Measurements from ENCODE around the gene MERTK. TPM values are rescaled to one million over a fixed set of nuclear protein-coding genes. Genes with fewer than 3 reads are reported as not detected.

The MERTK gene
- total and polyA plus RNA-seq, 2 of the 13 experiments (the other 11 are each of a cell fraction or from before 2014, with no cell fraction given): 37.3 to 44.7 TPM

GRCh38 chr2:112056626-112056987 lies 158.2 kb downstream of the MERTK start:
- no peaks in the 10 kb centered on the region for H3K9me3 ChIP-seq (ENCODE audit: low read length)
- peaks cover 19% of the 10 kb centered on the region for H3K79me2 ChIP-seq (ENCODE audit: insufficient read depth, low read length)
- POLR2A ChIA-PET: no interaction called here
- no peaks in the 10 kb centered on the region for H4K20me1 ChIP-seq (ENCODE audit: insufficient read depth, low read length)
- intact Hi-C loops (cut with micrococcal nuclease; ENCODE audit: unreplicated experiment): no loop called here
- DNase-seq (ENCODE audit: low spot score): no peak
- peak overlapping the region; percentile 88 for H3K9ac ChIP-seq (ENCODE audit: insufficient read depth, low read depth, low read length)
- no peak overlapping the region for H3K27ac ChIP-seq (ENCODE audit: extremely low read length, insufficient read depth, low read length)
- CTCF ChIA-PET (ENCODE audit: low intra/inter-chr PET ratio, low total read pairs): no interaction called here
- H2AFZ ChIP-seq (ENCODE audit: low read length): no peak overlapping the region
- in situ Hi-C loops (cut with HindIII; ENCODE audit: extremely low pct_ligation_motif_present, low pct_unique_long_range_greater_than_20kb): no loop called here
- no peaks in the 10 kb centered on the region; a peak in 1 of 5 replicates for H3K27me3 ChIP-seq (ENCODE audit: control insufficient read depth in 1 of 2, insufficient read depth in 2 of 2, low read length in 2 of 2)
- BruUV-seq (replicated peaks): TSS peak; percentile 68
- peaks cover 43% of the 10 kb centered on the region for H3K4me1 ChIP-seq (ENCODE audit: insufficient read depth, low read length)
- 57% methylated on average over 3 of the region's 3 CpGs for WGBS (ENCODE audit: low lambda C conversion rate)
- peak overlapping the region; percentile 95 for H3K4me2 ChIP-seq (ENCODE audit: low read depth, low read length)
- no peak for TF ChIP-seq JDP2 (CRISPR knock-in tag; IDR thresholded peaks at IDR 0.05; ENCODE audit: borderline replicate concordance)
- no peak for TF ChIP-seq NCOR1 (IDR thresholded peaks at IDR 0.05; ENCODE audit: borderline replicate concordance, low read length)
- no peak for TF ChIP-seq NFATC3 (CRISPR knock-in tag; IDR thresholded peaks at IDR 0.05)
- TF ChIP-seq RBFOX2 (IDR thresholded peaks at IDR 0.05; ENCODE audit: low read depth, low read length): peak; percentile 44; the same call in 1 of the 2 replicates
- peak; percentile 71 for TF ChIP-seq ZC3H13 (CRISPR knock-in tag; IDR thresholded peaks at IDR 0.05)
- TF ChIP-seq HCFC1 (IDR thresholded peaks at IDR 0.05; ENCODE audit: low read depth, low read length): no peak
- TF ChIP-seq ZBTB3 (CRISPR knock-in tag; IDR thresholded peaks at IDR 0.05; ENCODE audit: borderline replicate concordance, low read depth): no peak
- TF ChIP-seq BHLHE40 (IDR thresholded peaks at IDR 0.05; ENCODE audit: low read length): no peak
- H3K36me3 ChIP-seq (replicated peaks in 1 of 2; ENCODE audit: control insufficient read depth in 1 of 2, insufficient read depth in 2 of 2, low read length in 2 of 2): no peaks in the 10 kb centered on the region; a peak in 1 of 5 replicates
- FAIRE-seq: no peak
- no peak for ATAC-seq
- H3K4me3 ChIP-seq (replicated peaks in 1 of 3; ENCODE audit: insufficient read depth in 1 of 3, low read depth in 2 of 3, low read length in 3 of 3): peak overlapping the region; percentile 84 to 95 (median 92)

- no peak overlapping the region for H3K4me3 ChIP-seq (replicated peaks in 1 of 3; ENCODE audit: insufficient read depth in 1 of 3, low read depth in 2 of 3, low read length in 3 of 3)
- H3K9ac ChIP-seq (ENCODE audit: insufficient read depth, low read depth, low read length): no peak overlapping the region
- 97% methylated on average over 2 of the region's 2 CpGs for WGBS (ENCODE audit: low lambda C conversion rate)
- H3K36me3 ChIP-seq (replicated peaks in 1 of 2; ENCODE audit: control insufficient read depth in 1 of 2, insufficient read depth in 2 of 2, low read length in 2 of 2): peaks cover 3 to 8% of the 10 kb centered on the region in 2 experiments; a peak in 3 of 5 replicates
- ChIA-PET POLR2A (no interaction called here), CTCF (ENCODE audit: low intra/inter-chr PET ratio, low total read pairs) (no interaction called here)
- DNase-seq (ENCODE audit: low spot score) (no peak), ATAC-seq (no peak), FAIRE-seq (no peak)
- H3K4me2 ChIP-seq (ENCODE audit: low read depth, low read length): no peak overlapping the region
- H3K79me2 ChIP-seq (ENCODE audit: insufficient read depth, low read length): peaks cover 19% of the 10 kb centered on the region
- no TSS peak for BruUV-seq (replicated peaks)
- H4K20me1 ChIP-seq (ENCODE audit: insufficient read depth, low read length): no peaks in the 10 kb centered on the region
- intact Hi-C loops (cut with micrococcal nuclease; ENCODE audit: unreplicated experiment): no loop called here
- H3K4me1 ChIP-seq (ENCODE audit: insufficient read depth, low read length): peaks cover 49% of the 10 kb centered on the region
- H3K27me3 ChIP-seq (ENCODE audit: control insufficient read depth in 1 of 2, insufficient read depth in 2 of 2, low read length in 2 of 2): no peaks in the 10 kb centered on the region
- no peak overlapping the region for H3K27ac ChIP-seq (ENCODE audit: extremely low read length, insufficient read depth, low read length)
- H3K9me3 ChIP-seq (ENCODE audit: low read length): no peaks in the 10 kb centered on the region
- in situ Hi-C loops (cut with HindIII; ENCODE audit: extremely low pct_ligation_motif_present, low pct_unique_long_range_greater_than_20kb): no loop called here
- H2AFZ ChIP-seq (ENCODE audit: low read length): no peak overlapping the region
- TF ChIP-seq ZBTB49 (CRISPR knock-in tag; IDR thresholded peaks at IDR 0.05; ENCODE audit: borderline replicate concordance) (no peak), ZSCAN12 (CRISPR knock-in tag; IDR thresholded peaks at IDR 0.05) (no peak), SETDB1 (CRISPR knock-in tag; IDR thresholded peaks at IDR 0.05; ENCODE audit: borderline replicate concordance) (no peak), FIP1L1 (IDR thresholded peaks at IDR 0.05; ENCODE audit: borderline replicate concordance, insufficient read depth, low read depth, low read length) (no peak), MAFK (conservative IDR thresholded peaks at IDR 0.05 in 1 of 2, IDR thresholded peaks at IDR 0.05 in 1 of 2; ENCODE audit: low read length in 2 of 2) (no peak), NRL (CRISPR knock-in tag; IDR thresholded peaks at IDR 0.05; ENCODE audit: borderline replicate concordance) (no peak), IRF1 (CRISPR knock-in tag; IDR thresholded peaks at IDR 0.05; ENCODE audit: low read depth) (no peak), TARDBP (CRISPR knock-in tag; IDR thresholded peaks at IDR 0.05) (no peak), ZNF891 (CRISPR knock-in tag; IDR thresholded peaks at IDR 0.05) (no peak)
Measured at GRCh38 chr2:112059671-112060070, 161.3 kb downstream of the MERTK start.
